Measurements from ENCODE around the gene ZNF407. TPM values are rescaled to one million over a fixed set of nuclear protein-coding genes. Genes with fewer than 3 reads are reported as not detected.

The ZNF407 gene
- total RNA-seq, 2 experiments from 2014 or later, result 11.7 to 13.4 TPM

- H3K36me3 Mint-ChIP-seq (ENCODE audit: low read depth), result peaks cover 4% of the 10 kb centered on the region
- no peak for DNase-seq
- H3K4me3 Mint-ChIP-seq, result no peak overlapping the region
- no peak overlapping the region for H3K27ac Mint-ChIP-seq
- ChIA-PET POLR2A (no interaction called here), CTCF (no interaction called here)
- no peaks in the 10 kb centered on the region for H3K4me1 Mint-ChIP-seq
- no peaks in the 10 kb centered on the region for H3K27me3 Mint-ChIP-seq
- no peaks in the 10 kb centered on the region for H3K9me3 Mint-ChIP-seq
Measured at GRCh38 chr18:74732380-74732779, 134.7 kb downstream of the ZNF407 start.

- Mint-ChIP-seq H3K27ac (no peak overlapping the region), H3K9me3 (no peaks in the 10 kb centered on the region), H3K36me3 (ENCODE audit: low read depth) (peaks cover under 1% of the 10 kb centered on the region), H3K4me3 (no peak overlapping the region), H3K27me3 (no peaks in the 10 kb centered on the region), H3K4me1 (no peaks in the 10 kb centered on the region)
- DNase-seq, result no peak
- ChIA-PET CTCF (no interaction called here), POLR2A (no interaction called here)
Measured at GRCh38 chr18:74733598-74733997, 135.9 kb downstream of the ZNF407 start.

- no peaks in the 10 kb centered on the region for H3K4me1 Mint-ChIP-seq
- H3K9me3 Mint-ChIP-seq, result no peaks in the 10 kb centered on the region
- H3K27me3 Mint-ChIP-seq, result no peaks in the 10 kb centered on the region
- no peak for DNase-seq
- no peak overlapping the region for H3K4me3 Mint-ChIP-seq
- H3K36me3 Mint-ChIP-seq (ENCODE audit: low read depth), result no peaks in the 10 kb centered on the region
- ChIA-PET CTCF (no interaction called here), POLR2A (no interaction called here)
- no peak overlapping the region for H3K27ac Mint-ChIP-seq
Measured at GRCh38 chr18:74734013-74734444, 136.4 kb downstream of the ZNF407 start.

GRCh38 chr18:74739926-74740325 is 142.3 kb downstream of the ZNF407 start:
- no peak for DNase-seq
- ChIA-PET POLR2A (no interaction called here), CTCF (no interaction called here)
- Mint-ChIP-seq H3K9me3 (no peaks in the 10 kb centered on the region), H3K4me1 (no peaks in the 10 kb centered on the region), H3K4me3 (no peak overlapping the region), H3K36me3 (ENCODE audit: low read depth) (no peaks in the 10 kb centered on the region), H3K27ac (no peak overlapping the region), H3K27me3 (no peaks in the 10 kb centered on the region)

GRCh38 chr18:74742573-74743243 is 145.0 kb downstream of the ZNF407 start:
- Mint-ChIP-seq H3K27me3 (no peaks in the 10 kb centered on the region), H3K4me3 (no peak overlapping the region), H3K4me1 (no peaks in the 10 kb centered on the region), H3K36me3 (ENCODE audit: low read depth) (no peaks in the 10 kb centered on the region), H3K9me3 (no peaks in the 10 kb centered on the region), H3K27ac (no peak overlapping the region)
- no peak for DNase-seq
- POLR2A ChIA-PET, result no interaction called here
- CTCF ChIA-PET, result no interaction called here

GRCh38 chr18:74745633-74746403 is 148.1 kb downstream of the ZNF407 start:
- Mint-ChIP-seq H3K36me3 (ENCODE audit: low read depth) (no peaks in the 10 kb centered on the region), H3K27me3 (no peaks in the 10 kb centered on the region), H3K4me3 (no peak overlapping the region), H3K9me3 (no peaks in the 10 kb centered on the region), H3K27ac (no peak overlapping the region), H3K4me1 (no peaks in the 10 kb centered on the region)
- POLR2A ChIA-PET, result no interaction called here
- CTCF ChIA-PET, result no interaction called here
- DNase-seq, result no peak

- DNase-seq, result no peak
- Mint-ChIP-seq H3K27ac (no peak overlapping the region), H3K27me3 (no peaks in the 10 kb centered on the region), H3K4me3 (no peak overlapping the region), H3K4me1 (no peaks in the 10 kb centered on the region), H3K9me3 (peaks cover 5% of the 10 kb centered on the region), H3K36me3 (ENCODE audit: low read depth) (peaks cover 6% of the 10 kb centered on the region)
- ChIA-PET CTCF (no interaction called here), POLR2A (interaction anchor here (1.1 kb wide), 1 partner anchor 12 kb away, joined by 3 read pairs; no protein-coding TSS in a partner anchor)
Measured at GRCh38 chr18:74748809-74749208, 151.1 kb downstream of the ZNF407 start.

- Mint-ChIP-seq H3K9me3 (peaks cover 6% of the 10 kb centered on the region), H3K4me1 (no peaks in the 10 kb centered on the region), H3K27ac (no peak overlapping the region), H3K36me3 (ENCODE audit: low read depth) (peaks cover 16% of the 10 kb centered on the region), H3K4me3 (no peak overlapping the region), H3K27me3 (no peaks in the 10 kb centered on the region)
- DNase-seq, result no peak
- ChIA-PET CTCF (no interaction called here), POLR2A (no interaction called here)
Measured at GRCh38 chr18:74758995-74759394, 161.3 kb downstream of the ZNF407 start.

- POLR2A ChIA-PET, result no interaction called here
Measured at GRCh38 chr18:74760026-74760425, 162.4 kb downstream of the ZNF407 start.

GRCh38 chr18:74760436-74760835 is 162.8 kb downstream of the ZNF407 start:
- no peaks in the 10 kb centered on the region for H3K4me1 Mint-ChIP-seq
- H3K9me3 Mint-ChIP-seq, result peaks cover 6% of the 10 kb centered on the region
- H3K27ac Mint-ChIP-seq, result no peak overlapping the region
- H3K4me3 Mint-ChIP-seq, result no peak overlapping the region
- no peak for DNase-seq
- peaks cover 12% of the 10 kb centered on the region for H3K36me3 Mint-ChIP-seq (ENCODE audit: low read depth)
- CTCF ChIA-PET, result no interaction called here
- POLR2A ChIA-PET, result no interaction called here
- H3K27me3 Mint-ChIP-seq, result no peaks in the 10 kb centered on the region

More at GRCh38 chr18:74760026-74760425, 162.4 kb downstream of the ZNF407 start:
- Mint-ChIP-seq H3K9me3 (peaks cover 6% of the 10 kb centered on the region), H3K4me1 (no peaks in the 10 kb centered on the region), H3K27ac (no peak overlapping the region), H3K36me3 (ENCODE audit: low read depth) (peaks cover 12% of the 10 kb centered on the region), H3K4me3 (no peak overlapping the region), H3K27me3 (no peaks in the 10 kb centered on the region)
- no peak for DNase-seq
- CTCF ChIA-PET, result no interaction called here

GRCh38 chr18:74766251-74766650 is 168.6 kb downstream of the ZNF407 start:
- ChIA-PET POLR2A (no interaction called here), CTCF (no interaction called here)
- peaks cover 4% of the 10 kb centered on the region for H3K36me3 Mint-ChIP-seq (ENCODE audit: low read depth)
- H3K27ac Mint-ChIP-seq, result no peak overlapping the region
- peaks cover 2% of the 10 kb centered on the region for H3K9me3 Mint-ChIP-seq
- H3K27me3 Mint-ChIP-seq, result no peaks in the 10 kb centered on the region
- H3K4me3 Mint-ChIP-seq, result no peak overlapping the region
- no peaks in the 10 kb centered on the region for H3K4me1 Mint-ChIP-seq
- DNase-seq, result no peak

GRCh38 chr18:74768096-74768495 is 170.4 kb downstream of the ZNF407 start:
- no peak overlapping the region for H3K4me3 Mint-ChIP-seq

GRCh38 chr18:74773171-74773624 is 175.5 kb downstream of the ZNF407 start:
- ChIA-PET POLR2A (no interaction called here), CTCF (no interaction called here)
- Mint-ChIP-seq H3K4me1 (no peaks in the 10 kb centered on the region), H3K36me3 (ENCODE audit: low read depth) (no peaks in the 10 kb centered on the region), H3K27ac (no peak overlapping the region), H3K27me3 (no peaks in the 10 kb centered on the region), H3K9me3 (peaks cover 2% of the 10 kb centered on the region), H3K4me3 (no peak overlapping the region)
- DNase-seq, result no peak

More at GRCh38 chr18:74768096-74768495, 170.4 kb downstream of the ZNF407 start:
- no peak for DNase-seq
- Mint-ChIP-seq H3K27me3 (no peaks in the 10 kb centered on the region), H3K36me3 (ENCODE audit: low read depth) (peaks cover 4% of the 10 kb centered on the region), H3K4me1 (no peaks in the 10 kb centered on the region), H3K9me3 (peaks cover 2% of the 10 kb centered on the region), H3K27ac (no peak overlapping the region)
- CTCF ChIA-PET, result no interaction called here
- POLR2A ChIA-PET, result no interaction called here

- CTCF ChIA-PET, result no interaction called here
- H3K4me1 Mint-ChIP-seq, result no peaks in the 10 kb centered on the region
- H3K4me3 Mint-ChIP-seq, result no peak overlapping the region
- POLR2A ChIA-PET, result no interaction called here
- DNase-seq, result no peak
- no peaks in the 10 kb centered on the region for H3K36me3 Mint-ChIP-seq (ENCODE audit: low read depth)
- H3K27ac Mint-ChIP-seq, result no peak overlapping the region
- no peaks in the 10 kb centered on the region for H3K9me3 Mint-ChIP-seq
- H3K27me3 Mint-ChIP-seq, result no peaks in the 10 kb centered on the region
Measured at GRCh38 chr18:74774486-74774885, 176.8 kb downstream of the ZNF407 start.
